ENCODE data around the gene TUBA4A. TPM values are rescaled to one million over a fixed set of nuclear protein-coding genes. Genes with fewer than 3 reads are reported as not detected.

TUBA4A gene
- total and polyA plus RNA-seq, 2 of the 4 experiments (the other 2 are of a cell fraction), result 21.9 to 35.6 TPM

DNA sequence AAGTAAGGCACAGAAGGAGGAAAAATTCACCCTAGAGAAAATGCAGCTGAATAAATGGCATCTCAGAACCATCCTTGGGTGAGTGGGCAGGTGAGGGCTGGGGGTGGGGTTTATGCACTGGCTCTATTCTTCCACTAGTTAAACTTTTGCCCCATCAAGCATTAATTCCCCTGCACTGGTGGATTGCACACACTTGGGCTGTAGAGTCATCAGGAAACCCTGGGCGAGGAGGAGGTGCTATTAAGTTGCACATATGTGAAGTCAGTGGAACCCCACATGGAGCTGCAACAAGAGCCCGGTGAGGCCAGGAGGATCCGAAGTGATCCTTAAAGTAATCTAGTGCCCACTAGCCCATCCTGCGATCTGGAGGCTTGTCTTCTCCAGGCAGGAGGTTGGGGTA, 18.6 kb upstream of the TUBA4A start:
- Histone ChIP-seq H4K91ac (ENCODE audit: insufficient read depth, low read depth, low read length) (no peak overlapping the region), H4K8ac (ENCODE audit: low read depth in 2 of 2, low read length in 2 of 2) (no peak overlapping the region), H2BK20ac (ENCODE audit: low read depth, low read length) (no peak overlapping the region), H2AFZ (replicated peaks; ENCODE audit: low read length, poor library complexity) (no peak overlapping the region), H3K36me3 (ENCODE audit: control insufficient read depth, insufficient read depth, low read length) (no peaks in the 10 kb centered on the region), H3K14ac (replicated peaks; ENCODE audit: low read depth, low read length) (no peak overlapping the region), H3K9ac (ENCODE audit: low read depth, low read length) (no peak overlapping the region), H3K27me3 (ENCODE audit: control insufficient read depth, insufficient read depth, low read length) (peaks cover 9% of the 10 kb centered on the region), H4K20me1 (ENCODE audit: insufficient read depth, low read length) (no peaks in the 10 kb centered on the region), H2BK120ac (ENCODE audit: low read depth, low read length) (no peak overlapping the region), H2AK9ac (replicated peaks; ENCODE audit: low read depth, low read length, poor library complexity) (peak overlapping the region; percentile 40), H3K4me2 (ENCODE audit: low read depth, low read length) (no peak overlapping the region), H3K4ac (ENCODE audit: low read depth, low read length) (no peak overlapping the region), H3K23ac (ENCODE audit: low read depth, low read length) (no peak overlapping the region), H3K4me1 (ENCODE audit: control insufficient read depth, insufficient read depth, low read length) (peaks cover 10% of the 10 kb centered on the region), H2BK5ac (ENCODE audit: low read depth, low read length, poor library complexity, severe bottlenecking) (no peak overlapping the region), H3K56ac (ENCODE audit: extremely low read depth, insufficient read depth, low read length) (no peak overlapping the region), H3K9me1 (ENCODE audit: insufficient read depth, low read length) (peaks cover 9% of the 10 kb centered on the region), H3K27ac (ENCODE audit: insufficient read depth, low read length) (no peak overlapping the region), H3K4me3 (ENCODE audit: insufficient read depth, low read depth, low read length) (no peak overlapping the region), H3K9me3 (ENCODE audit: control insufficient read depth, insufficient read depth, low read length) (no peaks in the 10 kb centered on the region), H3K79me1 (ENCODE audit: low read depth in 1 of 2, low read length in 2 of 2) (no peaks in the 10 kb centered on the region), H3K18ac (ENCODE audit: low read depth, low read length) (no peak overlapping the region), H2BK15ac (ENCODE audit: low read depth, low read length) (no peak overlapping the region), H2AK5ac (ENCODE audit: low read depth, low read length) (0 out of 2 replicates have a peak overlapping the region, but pooled peaks have one; percentile 15), H4K5ac (ENCODE audit: low read depth, low read length) (no peak overlapping the region)
- CTCF ChIA-PET, result no interaction called here
- no peak for DNase-seq
- dilution Hi-C loops (cut with HindIII; ENCODE audit: low sequenced_read_pairs, unreplicated experiment), result no loop called here
- intact Hi-C loops (cut with micrococcal nuclease), result no loop called here
- POLR2A ChIA-PET (ENCODE audit: unreplicated experiment), result no interaction called here
- in situ Hi-C loops (cut with MboI; ENCODE audit: low sequenced_read_pairs), result no loop called here
- no peak for ATAC-seq (ENCODE audit: low read depth)
- no peak for TF ChIP-seq BHLHE40 (IDR thresholded peaks at IDR 0.05; ENCODE audit: low read depth, low read length)
- no TSS peak for BruUV-seq (replicated peaks)
- 100% methylated on average over 1 of the region's 4 CpGs; no CpG with 5 or more reads in 1 of the 2 experiments for WGBS, 2 experiments (ENCODE audit: extremely low coverage in 2 of 2, insufficient read length in 1 of 2)

Measured in IMR-90 (cell line).